Astrocyte (in vitro differentiated cells and primary cell): ENCODE measurements around the gene TRPM3. TPM values are rescaled to one million over a fixed set of nuclear protein-coding genes. Genes with fewer than 3 reads are reported as not detected.

Experiments
- DNase-seq: peaks from one replicate; pipeline ENCODE4 v3.0.0-alpha.2; 2010; ENCODE audit warnings: low read depth
- FAIRE-seq: peaks from 2 replicates; lab custom pipeline; 2011; peaks lifted over from hg19 to GRCh38; lab: Jason Lieb, UNC
- H2AFZ ChIP-seq: 2 replicates; pipeline ENCODE4 v1.6.0; 2012; ENCODE audit warnings: low read depth, low read length, inconsistent platforms
- H3K27ac ChIP-seq: 2 replicates; pipeline ENCODE4 v1.5.1; 2011; ENCODE audit warnings: low read depth, low read length, inconsistent platforms
- H3K27me3 ChIP-seq: 2 replicates; pipeline ENCODE4 v1.6.0; 2011; ENCODE audit warnings: low read length, inconsistent platforms; ENCODE audit not compliant: insufficient read depth
- H3K36me3 ChIP-seq: 2 replicates; pipeline ENCODE4 v1.5.1; 2011; ENCODE audit warnings: low read length, inconsistent platforms; ENCODE audit not compliant: insufficient read depth
- H3K4me1 ChIP-seq: 2 replicates; pipeline ENCODE4 v1.5.1; 2011; ENCODE audit warnings: low read length, inconsistent platforms; ENCODE audit not compliant: insufficient read depth
- H3K4me2 ChIP-seq: 2 replicates; pipeline ENCODE4 v1.6.0; 2012; ENCODE audit warnings: low read length, inconsistent platforms
- H3K4me3 ChIP-seq: 2 replicates; pipeline ENCODE4 v1.5.1; 2011; ENCODE audit warnings: low read depth, mild to moderate bottlenecking, low read length, inconsistent platforms; ENCODE audit not compliant: insufficient read depth
- H3K79me2 ChIP-seq: 2 replicates; pipeline ENCODE4 v1.6.0; 2012; ENCODE audit warnings: mild to moderate bottlenecking, low read length, inconsistent platforms; ENCODE audit not compliant: insufficient read depth
- H3K9ac ChIP-seq: 2 replicates; pipeline ENCODE4 v1.6.0; 2012; ENCODE audit warnings: mild to moderate bottlenecking, low read length, inconsistent platforms
- H3K9me3 ChIP-seq: 2 replicates; pipeline ENCODE4 v1.5.1; 2012; ENCODE audit warnings: low read depth, mild to moderate bottlenecking, low read length, inconsistent platforms; ENCODE audit not compliant: insufficient read depth
- H4K20me1 ChIP-seq: 2 replicates; pipeline ENCODE4 v1.6.0; 2012; ENCODE audit warnings: low read length, inconsistent platforms; ENCODE audit not compliant: insufficient read depth
- H3K27ac Mint-ChIP-seq: one replicate; pipeline ENCODE4 v1.8.0; 2021; ENCODE audit warnings: mild to moderate bottlenecking, mixed read lengths; ENCODE audit not compliant: unreplicated experiment
- H3K27me3 Mint-ChIP-seq: one replicate; pipeline ENCODE4 v1.8.0; 2021; ENCODE audit warnings: low read depth, mixed read lengths; ENCODE audit not compliant: unreplicated experiment
- H3K36me3 Mint-ChIP-seq: one replicate; pipeline ENCODE4 v1.8.0; 2021; ENCODE audit warnings: low read depth, mixed read lengths; ENCODE audit not compliant: unreplicated experiment
- H3K4me1 Mint-ChIP-seq: one replicate; pipeline ENCODE4 v1.8.0; 2021; ENCODE audit warnings: low read depth, mixed read lengths; ENCODE audit not compliant: unreplicated experiment
- H3K4me3 Mint-ChIP-seq: one replicate; pipeline ENCODE4 v1.8.0; 2021; ENCODE audit warnings: mild to moderate bottlenecking, moderate library complexity, mixed read lengths; ENCODE audit not compliant: unreplicated experiment
- H3K9me3 Mint-ChIP-seq: one replicate; pipeline ENCODE4 v1.8.0; 2021; ENCODE audit warnings: mild to moderate bottlenecking, mixed read lengths; ENCODE audit not compliant: unreplicated experiment
- CTCF ChIP-seq: IDR thresholded peaks from 2 replicates; pipeline ENCODE4 v1.5.1; 2011; ENCODE audit warnings: low read depth, mild to moderate bottlenecking, inconsistent platforms, low read length, moderate library complexity; ENCODE audit not compliant: insufficient read depth
- EZH2 ChIP-seq: IDR thresholded peaks from 2 replicates; pipeline ENCODE4 v1.6.1; 2012; ENCODE audit warnings: mild to moderate bottlenecking, low read length, inconsistent platforms; ENCODE audit not compliant: insufficient read depth
- total RNA-seq: library from RNA; stranded (reverse); gene quantifications from 2 replicates; pipeline ENCODE4 v1.2.1, GENCODE V29; 2021

Gene TRPM3
- total RNA-seq, 1 donor from 2014 or later = 0.14 TPM

GRCh38 chr9:70880535-70880934, 240.9 kb downstream of the TRPM3 start:
- TF ChIP-seq CTCF (no peak), EZH2 (no peak)
- no peaks in the 10 kb centered on the region for H3K36me3 ChIP-seq
- H3K4me1 ChIP-seq = no peaks in the 10 kb centered on the region
- Mint-ChIP-seq H3K36me3 (no peaks in the 10 kb centered on the region), H3K27ac (no peak overlapping the region), H3K27me3 (no peaks in the 10 kb centered on the region), H3K9me3 (no peaks in the 10 kb centered on the region), H3K4me1 (peaks cover 4% of the 10 kb centered on the region), H3K4me3 (no peak overlapping the region)
- no peak for FAIRE-seq
- no peaks in the 10 kb centered on the region for H4K20me1 ChIP-seq
- no peaks in the 10 kb centered on the region for H3K27me3 ChIP-seq
- no peaks in the 10 kb centered on the region for H3K79me2 ChIP-seq
- no peak overlapping the region for H3K27ac ChIP-seq
- no peak overlapping the region for H3K4me3 ChIP-seq
- H3K9ac ChIP-seq = no peak overlapping the region
- no peaks in the 10 kb centered on the region for H3K9me3 ChIP-seq
- no peak overlapping the region for H3K4me2 ChIP-seq
- no peak overlapping the region for H2AFZ ChIP-seq
- no peak for DNase-seq

- Histone ChIP-seq H3K4me1 (no peaks in the 10 kb centered on the region), H3K27ac (no peak overlapping the region), H3K79me2 (no peaks in the 10 kb centered on the region), H3K4me3 (no peak overlapping the region), H3K36me3 (no peaks in the 10 kb centered on the region), H3K27me3 (no peaks in the 10 kb centered on the region), H2AFZ (no peak overlapping the region), H3K9me3 (no peaks in the 10 kb centered on the region), H3K4me2 (no peak overlapping the region), H4K20me1 (no peaks in the 10 kb centered on the region), H3K9ac (no peak overlapping the region)
- Mint-ChIP-seq H3K36me3 (no peaks in the 10 kb centered on the region), H3K4me1 (peaks cover 4% of the 10 kb centered on the region), H3K27me3 (no peaks in the 10 kb centered on the region), H3K4me3 (no peak overlapping the region), H3K27ac (no peak overlapping the region), H3K9me3 (no peaks in the 10 kb centered on the region)
- FAIRE-seq (no peak), DNase-seq (no peak)
- no peak for TF ChIP-seq CTCF
Observed at GRCh38 chr9:70878576-70878975, 242.8 kb downstream of the TRPM3 start.

GRCh38 chr9:70874451-70874850, 247.0 kb downstream of the TRPM3 start:
- FAIRE-seq (no peak), DNase-seq (no peak)
- no peak overlapping the region for H3K9ac ChIP-seq
- H3K4me1 Mint-ChIP-seq = no peaks in the 10 kb centered on the region
- TF ChIP-seq EZH2 (no peak), CTCF (no peak)
- H3K9me3 ChIP-seq = no peaks in the 10 kb centered on the region
- H2AFZ ChIP-seq = no peak overlapping the region
- H3K27ac ChIP-seq = no peak overlapping the region
- no peak overlapping the region for H3K4me2 ChIP-seq
- H3K36me3 ChIP-seq = no peaks in the 10 kb centered on the region
- no peaks in the 10 kb centered on the region for H4K20me1 ChIP-seq
- H3K4me1 ChIP-seq = no peaks in the 10 kb centered on the region
- no peaks in the 10 kb centered on the region for H3K9me3 Mint-ChIP-seq
- no peaks in the 10 kb centered on the region for H3K27me3 Mint-ChIP-seq
- H3K4me3 Mint-ChIP-seq = no peak overlapping the region
- H3K79me2 ChIP-seq = no peaks in the 10 kb centered on the region
- no peaks in the 10 kb centered on the region for H3K36me3 Mint-ChIP-seq
- H3K4me3 ChIP-seq = no peak overlapping the region
- no peaks in the 10 kb centered on the region for H3K27me3 ChIP-seq
- no peak overlapping the region for H3K27ac Mint-ChIP-seq
